ENCODE measurements around the gene CD300LG.
"Not testable (repeated sequence)": the region's sequence is repeated elsewhere in the genome, so short reads cannot be mapped to it uniquely, and the experiment has no call there.

Gene CD300LG

DNA sequence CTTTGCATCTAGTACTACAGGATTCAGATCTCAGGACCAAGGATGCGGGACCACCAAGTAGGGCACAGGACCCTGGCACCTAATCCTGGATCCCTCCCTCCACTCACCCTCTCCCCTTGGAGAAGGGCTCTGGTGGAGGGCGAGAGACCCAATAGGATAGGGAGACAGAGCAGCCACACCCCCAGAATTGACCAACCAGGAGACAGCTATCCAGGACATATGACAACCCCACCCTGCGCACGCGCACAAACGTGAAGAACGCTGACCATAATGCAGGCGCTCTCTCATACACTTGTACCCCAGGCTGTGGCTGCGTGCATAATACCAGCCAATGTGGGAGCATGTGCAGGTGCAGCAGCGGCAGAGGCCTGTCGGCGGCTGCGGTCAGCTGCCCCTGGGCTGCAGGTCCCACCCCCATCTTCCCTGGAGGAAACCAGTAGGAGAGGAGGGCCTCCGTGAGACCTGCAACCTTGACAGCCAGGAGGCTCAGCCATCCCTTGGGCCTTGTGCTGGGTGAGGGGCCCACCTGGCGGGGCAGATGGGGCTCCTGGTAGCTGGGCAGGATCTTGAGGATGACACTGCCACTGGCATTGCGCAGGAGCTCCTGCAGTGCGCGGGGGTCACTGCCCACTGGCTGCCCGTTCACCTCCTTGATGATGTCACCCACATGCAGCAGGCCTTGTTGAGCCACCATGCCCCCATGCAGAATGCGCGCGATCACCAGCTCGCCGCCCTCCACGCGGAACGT, 35.0 kb downstream of the CD300LG start:
- no peak for DNase-seq

DNA sequence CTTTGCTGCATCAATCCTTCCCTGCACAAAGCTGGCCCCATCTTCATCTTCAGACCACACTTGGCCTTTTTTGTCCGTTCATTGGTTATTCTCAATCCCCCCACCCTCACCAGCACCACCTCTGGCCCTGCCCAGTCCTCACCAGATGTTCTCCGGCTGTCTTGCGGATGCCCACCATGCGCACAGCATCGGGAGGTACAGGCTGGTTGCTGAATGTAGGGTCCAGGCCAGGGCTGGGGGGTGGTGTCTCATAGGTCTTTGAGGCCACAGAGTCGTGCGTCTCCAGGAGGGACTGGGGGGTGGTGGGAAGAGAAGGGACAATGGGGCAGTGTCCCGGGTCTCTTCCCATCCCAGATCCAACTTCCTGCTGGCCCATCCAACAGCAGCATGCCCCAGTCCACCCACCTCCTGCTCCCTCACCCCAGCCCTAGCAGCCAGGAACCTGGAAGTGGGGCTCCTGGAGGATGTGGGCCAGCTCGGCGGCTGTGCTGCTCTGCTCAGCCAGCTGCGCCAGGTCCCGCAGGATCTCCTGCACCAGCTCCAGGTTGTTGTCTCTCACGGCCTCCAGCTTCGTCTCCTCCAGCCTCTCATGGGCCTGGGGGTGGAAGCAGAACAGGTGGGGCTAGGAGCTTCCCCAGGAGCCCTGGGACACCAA, 35.9 kb downstream of the CD300LG start:
- DNase-seq, result no peak

DNA sequence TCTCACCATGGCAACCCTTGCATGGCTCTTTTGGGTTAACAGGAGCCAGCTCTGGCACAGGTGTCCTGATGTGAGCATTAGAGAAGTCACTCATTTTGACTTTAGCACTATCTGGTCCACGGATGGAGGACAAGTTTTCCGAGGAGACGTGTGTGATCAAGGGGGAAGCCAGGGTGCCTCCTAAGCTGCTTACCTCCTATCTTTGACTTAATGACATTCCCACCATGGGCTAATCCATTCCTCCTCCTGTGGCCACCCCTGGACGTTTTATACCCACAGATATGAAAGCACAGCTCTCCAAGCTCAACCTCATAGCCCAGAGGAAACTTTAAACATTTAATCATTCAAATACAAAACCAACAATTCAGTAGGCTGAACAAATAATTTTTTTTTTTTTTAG, 41.6 kb downstream of the CD300LG start:
- no peak for DNase-seq

DNA sequence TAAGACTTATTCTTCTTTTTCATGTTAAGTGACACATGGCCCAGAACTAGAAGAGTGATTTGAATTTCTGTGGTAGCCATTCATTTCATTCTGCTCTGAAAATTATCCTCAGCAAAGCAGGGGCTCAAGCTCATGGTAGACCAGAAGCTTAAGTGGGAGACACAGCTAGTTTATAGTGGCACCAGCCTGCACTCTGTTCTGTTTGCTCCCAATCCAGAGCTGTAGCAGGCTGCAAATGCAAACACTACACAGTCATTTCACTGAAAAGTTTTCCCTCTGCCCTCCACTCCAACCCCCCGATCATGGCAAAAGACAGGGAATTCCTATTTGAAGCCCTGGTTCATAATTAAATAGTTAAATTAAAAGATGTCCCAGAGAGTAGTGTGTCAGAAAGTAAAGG, 43.3 kb downstream of the CD300LG start:
- DNase-seq, result no peak

DNA sequence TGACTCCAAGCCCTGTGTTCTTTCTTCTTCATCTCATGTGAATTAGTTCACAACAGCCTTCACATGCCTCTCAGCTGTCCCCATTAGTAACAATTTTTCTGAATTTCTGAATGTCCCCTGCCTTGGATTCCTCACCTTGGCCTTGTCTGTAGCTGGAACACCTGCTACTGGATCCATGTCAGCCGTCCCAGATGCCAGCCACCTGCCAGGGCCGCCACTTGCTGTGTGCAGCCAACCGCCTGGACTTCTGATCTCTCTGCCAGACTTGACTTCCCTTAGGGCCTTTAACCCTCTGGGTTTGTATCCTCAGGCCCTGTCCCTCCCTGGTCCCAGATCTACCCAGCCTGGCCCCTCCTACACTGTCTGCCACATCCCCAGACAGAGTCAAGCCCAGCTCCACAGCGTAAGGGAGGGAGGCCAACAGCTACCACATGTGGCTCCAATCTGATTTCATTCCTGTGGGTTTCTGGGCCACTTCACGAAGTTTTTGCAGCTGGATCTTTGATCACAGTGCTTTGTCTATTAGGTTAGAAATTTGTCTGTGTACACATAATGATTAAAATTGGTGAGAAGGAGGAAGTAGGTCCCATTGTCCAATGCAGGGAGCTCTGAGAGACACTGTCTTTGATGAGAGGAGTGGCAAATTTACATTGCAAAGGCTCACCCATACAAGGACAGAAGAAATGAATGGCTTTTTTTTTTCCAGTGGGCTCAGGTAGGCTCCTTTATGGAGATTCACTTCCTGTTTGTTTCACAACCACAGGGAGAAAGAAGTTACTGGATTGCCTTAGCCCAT, 45.1 kb downstream of the CD300LG start:
- DNase-seq, result no peak

DNA sequence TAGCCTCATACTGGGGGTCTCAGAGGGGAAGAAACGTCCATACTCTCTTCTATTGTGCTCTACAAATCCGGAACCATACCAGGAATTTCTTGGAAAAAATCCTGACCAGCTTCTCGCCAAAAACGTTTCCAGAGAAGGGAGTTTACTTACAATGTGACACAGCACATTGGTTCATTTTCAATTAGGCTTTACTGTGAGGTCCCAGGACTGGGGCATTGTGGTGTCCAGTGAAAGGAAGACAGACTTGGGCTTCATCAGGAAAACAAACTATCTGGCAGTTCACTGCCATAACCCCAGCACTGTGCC, 45.6 kb downstream of the CD300LG start:
- no peak for DNase-seq

DNA sequence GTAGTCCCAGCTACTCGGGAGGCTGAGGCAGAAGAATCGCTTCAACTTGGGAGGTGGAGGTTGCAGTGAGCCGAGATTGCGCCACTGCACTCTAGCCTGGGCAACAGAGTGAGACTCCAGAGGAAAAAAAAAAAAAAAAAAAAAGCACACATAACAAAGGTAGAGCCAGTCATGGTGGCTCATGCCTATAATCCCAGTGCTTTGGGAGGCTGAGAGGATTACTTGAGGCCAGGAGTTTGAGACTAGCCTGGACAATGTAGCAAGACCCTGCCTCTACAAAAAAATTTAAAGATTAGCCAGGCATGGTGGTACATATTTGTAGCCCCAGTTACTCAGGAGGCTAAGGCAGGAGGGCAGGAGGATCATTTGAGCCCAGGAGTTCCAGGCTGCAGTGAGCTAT, 47.5 kb downstream of the CD300LG start:
- DNase-seq, result not testable (repeated sequence)

DNA sequence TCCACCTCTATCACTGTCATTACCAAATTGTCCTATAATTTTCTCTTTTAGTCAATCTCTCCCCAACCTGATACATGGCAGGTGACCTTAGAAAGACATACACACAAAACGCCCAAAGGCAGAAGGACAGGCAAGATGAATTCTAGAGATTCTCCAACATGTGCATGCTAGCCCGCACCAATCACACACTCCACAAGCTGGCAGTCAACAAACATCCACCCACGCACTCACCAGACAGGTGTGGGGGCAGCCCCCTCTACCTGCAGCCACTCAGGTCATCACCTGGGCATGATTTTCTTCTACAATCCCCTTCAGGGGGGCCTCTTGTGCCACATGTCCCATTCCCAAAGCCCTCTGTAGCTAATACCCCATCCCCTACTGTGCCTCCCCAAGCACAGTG, 50.9 kb downstream of the CD300LG start:
- DNase-seq, result no peak

DNA sequence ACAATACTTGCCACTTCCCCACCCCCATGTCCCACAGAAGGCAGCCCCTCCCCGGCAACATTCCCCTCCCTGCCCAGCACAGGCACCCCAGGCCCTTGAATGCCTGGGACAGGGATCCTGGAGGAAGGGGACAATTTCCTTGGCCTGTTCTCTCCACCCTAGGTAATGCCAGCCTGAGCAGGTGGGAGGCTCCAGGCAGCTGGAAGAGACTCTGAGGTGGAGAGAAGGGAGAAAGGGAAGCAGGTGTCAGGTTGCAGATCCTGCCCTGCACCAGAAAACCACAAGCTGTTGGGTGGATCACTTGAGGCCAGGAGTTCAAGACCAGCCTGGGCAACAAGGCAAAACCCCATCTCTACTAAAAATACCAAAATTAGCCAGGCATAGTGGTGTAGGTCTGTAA, 51.5 kb downstream of the CD300LG start:
- no peak for DNase-seq

DNA sequence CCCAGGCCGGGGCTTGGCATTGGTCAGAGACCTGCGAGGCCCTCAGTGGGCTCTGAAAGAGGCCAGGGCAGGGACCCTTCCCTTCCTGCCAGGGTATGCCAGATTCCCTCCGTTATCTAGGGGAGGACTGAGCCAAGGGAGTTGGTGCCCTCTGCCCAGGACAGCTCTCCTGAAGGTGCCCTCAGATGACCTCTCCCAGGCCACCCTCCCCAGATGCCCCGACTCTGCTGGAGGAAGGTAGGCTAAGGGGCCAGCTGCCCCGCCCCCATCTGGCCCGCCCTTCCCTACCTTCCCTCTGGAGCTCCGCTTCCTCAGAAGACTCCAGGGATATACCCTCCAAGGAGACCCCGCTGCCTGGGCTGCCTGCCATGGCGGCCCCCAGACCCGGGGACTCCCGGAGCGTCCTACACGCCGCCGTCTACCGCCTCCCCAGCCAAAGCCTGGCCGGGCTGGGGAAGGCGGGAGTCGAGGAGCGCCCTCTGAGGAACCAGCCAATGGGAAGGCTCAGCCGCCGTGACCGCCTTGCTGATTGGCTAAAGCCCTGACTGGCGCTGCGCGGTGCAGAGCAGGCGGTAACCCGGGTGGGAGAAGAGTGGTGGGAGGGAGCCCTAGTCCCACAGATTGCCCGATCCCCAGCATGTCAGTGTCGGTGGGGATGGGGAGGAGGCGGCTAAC, 53.3 kb downstream of the CD300LG start:
- DNase-seq, result peak; percentile 65

DNA sequence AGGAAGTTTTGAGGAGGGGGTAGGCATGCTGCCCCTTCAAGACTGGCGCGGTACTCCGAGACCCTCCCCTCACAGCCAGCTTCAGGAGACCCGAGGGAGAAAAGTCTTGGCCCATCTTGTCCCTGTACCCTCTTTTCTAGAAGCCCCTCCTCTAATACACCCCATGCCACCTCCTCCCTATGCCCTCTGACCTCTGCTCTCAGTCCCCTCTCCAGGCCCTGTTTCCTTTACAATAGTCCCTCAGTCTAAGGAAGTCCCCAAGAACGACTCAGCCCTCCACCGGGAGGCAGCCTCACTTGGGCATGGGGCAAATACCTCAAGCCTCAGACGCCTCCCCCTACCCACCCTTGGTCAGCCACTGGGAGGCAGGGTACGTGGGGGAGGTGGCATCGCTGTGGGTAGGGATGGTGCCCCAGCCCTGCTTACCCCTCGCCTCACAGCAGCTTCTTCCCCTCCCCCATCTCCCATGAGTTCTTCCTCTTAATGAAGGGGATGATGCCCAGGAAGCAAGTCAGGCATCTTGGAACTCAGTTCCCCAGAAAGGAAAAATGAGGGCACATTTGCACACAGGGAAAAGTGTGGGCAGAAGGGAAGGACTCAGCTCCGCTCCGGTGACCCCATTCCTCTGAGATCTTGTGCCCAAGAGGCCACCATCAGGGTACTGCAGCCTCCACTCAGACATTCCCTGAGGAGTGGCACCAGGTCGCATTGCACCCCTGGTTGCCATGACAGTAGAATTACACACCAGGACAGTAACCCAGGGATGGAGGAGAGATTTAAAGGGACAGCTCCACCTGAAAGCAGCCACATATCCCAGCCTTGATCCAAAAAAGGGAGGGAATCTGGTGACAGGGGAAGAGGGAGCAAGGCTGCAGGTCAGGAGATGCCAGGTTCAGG, 54.1 kb downstream of the CD300LG start:
- DNase-seq, result no peak

DNA sequence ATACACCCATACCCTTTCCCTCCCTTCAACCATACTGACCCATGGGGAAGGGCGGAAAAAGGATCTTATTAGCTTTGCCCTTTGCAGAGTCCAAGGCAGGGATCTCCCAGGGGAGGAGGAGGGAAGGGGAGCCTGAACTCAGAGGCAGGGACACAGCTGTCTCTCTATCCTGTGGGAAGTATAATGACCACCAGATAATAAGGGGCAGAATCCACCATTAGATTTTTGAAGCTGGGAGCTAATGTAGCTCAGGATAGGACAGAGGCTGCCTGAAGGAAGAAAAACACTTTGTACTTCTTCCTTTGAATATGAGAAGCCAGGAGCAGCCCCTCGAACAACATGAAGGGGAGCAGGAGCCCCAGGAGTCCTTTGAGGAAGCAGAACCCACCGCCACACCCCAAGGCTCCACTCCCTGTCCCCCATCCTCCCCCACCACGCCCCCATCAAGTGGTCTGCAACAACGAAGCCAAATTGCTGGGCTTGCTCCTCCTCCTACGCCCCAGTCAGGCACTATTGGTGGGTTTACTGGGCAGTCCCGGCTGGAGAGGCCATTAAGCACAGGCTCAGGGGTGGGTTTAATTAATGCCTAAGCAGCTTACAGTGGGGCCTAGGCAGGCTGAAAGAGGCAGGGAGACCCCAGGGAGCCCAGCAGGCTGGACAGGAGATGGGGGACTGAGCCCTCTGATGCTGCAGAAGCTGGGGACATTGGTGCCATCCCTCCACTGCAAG, 55.0 kb downstream of the CD300LG start:
- DNase-seq, result no peak

DNA sequence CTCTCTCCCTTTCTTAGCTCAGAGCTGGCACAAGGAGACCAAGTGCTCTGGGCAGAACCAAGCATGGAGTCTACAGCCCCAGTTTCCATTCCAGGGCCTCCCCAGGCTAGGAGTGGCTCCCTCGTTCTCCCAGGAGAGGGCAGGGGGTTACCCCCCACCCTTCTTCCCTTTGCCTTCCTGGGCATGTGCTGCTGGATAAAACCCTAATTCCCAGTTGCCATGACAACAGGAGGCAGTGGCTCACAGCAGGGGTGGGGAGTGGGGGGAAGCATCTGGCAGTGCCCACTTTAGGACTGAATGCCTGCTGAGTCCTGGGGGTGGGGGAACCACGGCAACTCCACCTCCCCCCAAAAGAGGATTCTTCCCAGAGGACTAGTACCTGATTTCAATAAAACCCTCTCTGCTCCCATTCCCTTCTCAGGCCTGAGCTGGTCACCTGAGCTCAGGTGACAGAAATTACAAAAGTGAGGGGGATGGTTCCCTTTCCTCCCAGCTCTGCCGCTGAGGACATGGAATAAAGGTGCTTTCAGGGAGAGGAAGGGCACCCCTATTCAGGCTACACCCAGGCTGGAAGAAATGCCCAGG, 58.5 kb downstream of the CD300LG start:
- no peak for DNase-seq

DNA sequence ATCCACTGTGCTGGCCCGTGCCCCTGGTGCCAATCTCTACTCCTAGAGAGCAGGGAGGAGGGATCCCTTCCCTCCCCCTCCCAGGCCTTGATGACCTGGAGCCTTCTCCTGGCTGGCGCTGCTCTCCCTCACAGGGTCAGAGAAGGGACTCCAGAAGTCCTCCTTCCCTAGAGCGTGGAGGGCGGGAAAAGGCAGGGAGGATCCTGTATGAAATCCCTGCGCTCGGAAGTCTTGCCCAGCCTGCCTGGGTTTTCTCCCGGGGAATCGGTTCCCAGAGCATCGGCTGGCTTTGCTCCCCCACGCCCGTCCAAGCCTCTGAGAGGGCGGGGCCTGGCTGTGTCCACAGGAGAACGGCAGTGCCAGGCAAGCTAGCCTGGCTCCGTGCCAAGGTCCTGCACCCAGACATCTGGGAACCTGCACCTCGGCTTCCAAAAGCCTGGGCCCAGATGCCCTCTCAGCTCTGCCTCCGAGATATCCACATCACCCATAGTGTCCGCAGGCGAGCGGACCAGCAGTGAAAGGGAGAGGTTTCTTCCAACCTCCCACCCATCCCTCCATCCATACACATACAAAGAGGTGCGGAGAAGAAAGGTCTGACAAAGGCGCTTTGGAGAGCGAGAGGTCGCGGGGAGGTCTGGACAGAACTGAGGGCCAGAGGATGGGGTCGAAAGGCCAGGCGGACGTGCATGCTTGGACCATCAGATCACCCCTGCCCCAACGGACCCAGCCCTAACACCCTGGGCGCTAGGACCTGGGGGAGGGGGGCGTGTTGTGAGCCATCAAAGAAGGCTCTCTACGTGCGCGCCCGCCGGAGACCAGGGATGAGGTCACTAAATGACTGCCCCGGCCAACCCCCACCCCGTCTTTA, 59.2 kb downstream of the CD300LG start:
- no peak for DNase-seq

DNA sequence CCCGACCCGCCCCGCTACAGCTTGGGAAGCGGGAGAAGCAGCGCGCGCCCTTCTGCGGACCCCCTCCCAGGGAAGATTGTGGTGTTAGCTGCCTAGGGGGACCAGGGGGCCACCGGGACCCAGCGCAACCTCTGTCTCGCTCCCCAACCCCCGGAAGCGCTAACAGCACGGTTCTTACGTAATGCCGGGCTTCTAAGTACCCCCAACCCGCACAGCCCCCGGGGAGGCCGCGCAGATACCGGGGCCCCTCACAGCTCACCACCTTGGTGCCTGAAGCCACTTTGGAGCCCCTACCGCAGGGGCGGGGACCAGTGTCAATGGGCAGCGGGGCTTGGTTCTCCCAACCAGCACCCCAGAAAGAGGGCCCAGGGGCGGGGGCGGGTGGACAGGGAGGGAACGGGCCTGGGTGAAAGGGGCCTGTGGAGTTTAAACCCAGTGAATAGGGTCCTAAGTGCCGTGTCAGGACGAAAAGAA, 60.0 kb downstream of the CD300LG start:
- DNase-seq, result no peak

DNA sequence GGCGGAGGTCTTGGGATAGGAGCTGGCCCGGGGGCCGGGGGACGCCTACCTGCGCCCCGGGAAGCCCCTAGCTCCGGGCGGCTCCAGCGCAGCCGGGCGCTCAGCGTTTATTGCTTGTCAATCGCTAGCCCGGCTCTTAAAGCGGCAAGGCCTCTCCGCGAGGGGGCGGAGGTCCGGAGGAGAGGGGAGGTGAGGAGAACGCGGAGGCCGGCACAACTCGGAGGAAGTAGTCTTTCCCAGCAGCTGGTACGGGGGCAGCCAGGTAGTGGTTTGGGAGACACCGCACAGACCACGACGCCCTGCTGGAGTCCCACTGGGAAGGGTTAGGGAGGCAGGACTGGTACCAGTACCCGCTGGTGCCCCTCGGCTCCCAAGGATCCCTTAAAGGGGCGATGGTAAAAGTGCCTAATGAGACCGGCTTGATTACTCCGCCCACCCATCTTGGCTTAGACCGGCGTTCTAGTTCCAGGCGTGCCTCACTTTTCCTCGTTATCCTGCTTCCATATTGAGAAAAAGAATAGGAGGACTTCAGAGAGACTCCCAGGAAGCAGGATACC, 60.5 kb downstream of the CD300LG start, which contains the start of gene MPP2:
Gene MPP2, minus strand, starts transcription at position 112 of the 557 bp plus-strand sequence. CDS start 3,076 bp downstream, outside the sequence.
- DNase-seq, result no peak

DNA sequence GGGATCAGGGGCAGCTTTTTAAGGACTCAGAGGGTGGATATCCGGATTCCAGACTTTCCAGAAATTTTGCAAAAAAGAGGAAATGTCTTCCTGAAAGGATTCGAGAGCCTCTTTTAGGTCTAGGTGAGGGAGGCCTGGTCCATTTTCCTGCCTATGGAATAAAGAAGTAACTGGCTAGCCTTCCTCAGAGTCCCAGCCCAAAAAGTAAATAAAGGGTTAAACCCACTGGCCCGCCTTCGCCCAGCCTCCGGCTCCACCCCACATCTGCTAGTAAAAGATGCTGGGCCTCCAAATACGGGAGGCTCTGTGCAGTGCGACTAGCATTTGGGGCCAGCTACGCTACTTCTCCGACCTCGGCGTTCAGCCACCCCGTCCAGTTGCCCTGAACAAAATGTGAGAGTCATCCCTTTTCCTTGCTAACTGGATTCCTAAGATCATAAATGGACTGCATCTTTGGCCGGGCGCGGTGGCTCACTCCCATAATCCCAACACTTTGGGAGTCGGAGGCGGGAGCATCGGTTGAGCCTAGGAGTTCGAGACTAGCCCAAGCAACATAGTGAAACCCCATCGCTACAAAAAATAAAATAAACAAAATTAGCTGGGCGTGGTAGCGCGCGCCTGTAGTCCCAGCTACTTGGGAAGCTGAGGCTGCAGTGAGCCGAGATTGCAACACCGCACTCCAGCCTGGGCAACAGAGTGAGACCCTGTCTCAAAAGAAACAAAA, 61.2 kb downstream of the CD300LG start:
- no peak for DNase-seq

DNA sequence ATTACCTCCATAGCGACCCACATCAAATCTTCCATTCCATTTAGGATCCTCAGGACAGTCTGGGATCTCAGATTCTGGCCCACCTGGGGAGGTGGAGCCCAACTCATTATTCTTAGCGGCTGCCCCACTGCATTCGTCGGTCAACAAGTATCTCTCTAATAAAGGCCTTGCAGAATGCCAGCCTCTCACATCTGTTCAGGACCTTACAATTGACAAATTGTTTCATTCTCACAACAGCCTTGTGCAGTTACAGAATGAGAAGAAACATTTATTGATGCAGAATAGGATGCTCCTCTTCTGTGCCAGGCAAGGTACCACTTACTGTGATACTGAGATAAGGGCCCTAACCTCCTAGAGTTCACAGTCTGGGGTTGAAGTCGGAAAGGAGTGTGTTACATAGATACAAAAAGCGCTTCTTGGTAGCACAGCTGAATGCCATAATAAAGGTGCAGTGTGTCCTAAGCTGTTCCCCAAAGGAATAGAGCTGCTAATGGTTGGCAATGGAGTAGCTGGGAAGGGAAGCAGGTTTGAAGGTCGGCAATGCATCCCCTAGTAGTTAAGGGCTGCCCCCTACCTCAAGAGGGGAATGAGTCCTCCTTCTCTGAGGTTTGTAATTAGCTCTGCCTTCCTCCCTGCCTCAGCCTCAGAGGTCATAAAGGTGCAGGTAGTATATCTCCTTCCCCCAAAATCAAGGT, 62.7 kb downstream of the CD300LG start:
- DNase-seq, result no peak
